Calu3 (cell line): Measurements from ENCODE around the gene UMAD1. TPM values are rescaled to one million over a fixed set of nuclear protein-coding genes. Genes with fewer than 3 reads are reported as not detected.

ENCODE experiments used
- BruUV-seq: library from RNA; stranded (reverse); fragments of 400-500 nt; replicated peaks from 2 replicates; lab custom pipeline; 2021; lab: Mats Ljungman, UMichigan
- CTCF ChIA-PET: fragments of 300-600 bp; sonication (Branson Sonifier 250); formaldehyde crosslinking; loops from one replicate; lab custom pipeline; 2022; ENCODE audit warnings: antibody characterized with exemption; lab: Charles Lee
- DNase-seq: peaks from one replicate; pipeline ENCODE4 v3.0.0; 2022
- H3K27ac Mint-ChIP-seq: one replicate; pipeline ENCODE4 v1.8.0; 2022; ENCODE audit warnings: mixed read lengths; ENCODE audit not compliant: unreplicated experiment
- H3K27me3 Mint-ChIP-seq: one replicate; pipeline ENCODE4 v1.8.0; 2022; ENCODE audit warnings: mixed read lengths; ENCODE audit not compliant: unreplicated experiment
- H3K36me3 Mint-ChIP-seq: one replicate; pipeline ENCODE4 v1.8.0; 2022; ENCODE audit warnings: mild to moderate bottlenecking, moderate library complexity, mixed read lengths; ENCODE audit not compliant: insufficient read depth, unreplicated experiment
- H3K4me1 Mint-ChIP-seq: one replicate; pipeline ENCODE4 v1.8.0; 2022; ENCODE audit warnings: mild to moderate bottlenecking, low read depth, mixed read lengths; ENCODE audit not compliant: unreplicated experiment
- H3K4me3 Mint-ChIP-seq: one replicate; pipeline ENCODE4 v1.8.0; 2022; ENCODE audit warnings: mild to moderate bottlenecking, low read depth, moderate library complexity, mixed read lengths; ENCODE audit not compliant: unreplicated experiment
- H3K9me3 Mint-ChIP-seq: one replicate; pipeline ENCODE4 v1.8.0; 2022; ENCODE audit warnings: low read depth, mixed read lengths; ENCODE audit not compliant: unreplicated experiment
- intact Hi-C: fragments of 100-400 bp; cut with micrococcal nuclease; formaldehyde crosslinking; loops from one replicate; pipeline ENCODE4 v1.10.0; 2022; ENCODE audit not compliant: unreplicated experiment
- total RNA-seq: library from RNA; stranded (reverse); gene quantifications from 2 replicates; pipeline ENCODE4 v1.2.3, GENCODE V29; 2022
- TF ChIP-seq, protein P1 (sequence below): fragments of 200-600 bp; IDR thresholded peaks from one replicate; pipeline ENCODE4 v1.8.0; 2022; ENCODE audit warnings: antibody characterized with exemption; ENCODE audit not compliant: unreplicated experiment

Gene UMAD1
- total RNA-seq, 1 experiment from 2014 or later, result 25.2 TPM

DNA sequence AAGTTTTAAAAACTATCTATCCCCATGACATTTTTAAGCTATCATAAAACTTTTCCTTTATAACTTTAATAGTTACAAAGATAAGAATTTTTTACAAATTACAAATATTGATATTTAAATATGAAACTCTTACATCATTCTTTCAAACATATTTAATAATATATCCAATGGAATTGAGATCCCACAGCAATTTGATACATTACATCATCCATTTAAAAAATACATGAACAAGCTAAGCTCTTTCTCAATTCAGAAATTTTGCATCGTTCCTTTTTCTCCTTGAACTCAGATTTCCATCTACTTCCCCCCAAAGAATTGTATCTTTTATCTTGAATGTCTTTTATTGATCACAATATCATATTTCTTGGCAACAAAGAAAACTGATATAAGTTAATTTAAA lies 209.6 kb downstream of the UMAD1 start:
- intact Hi-C loops, result no loop called here
- Mint-ChIP-seq H3K27ac (no peak overlapping the region), H3K4me1 (peaks cover 35% of the 10 kb centered on the region), H3K27me3 (no peaks in the 10 kb centered on the region), H3K36me3 (no peaks in the 10 kb centered on the region), H3K9me3 (no peaks in the 10 kb centered on the region), H3K4me3 (no peak overlapping the region)
- CTCF ChIA-PET, result no interaction called here
- DNase-seq, result no peak
- no TSS peak for BruUV-seq
- TF ChIP-seq, protein P1, sequence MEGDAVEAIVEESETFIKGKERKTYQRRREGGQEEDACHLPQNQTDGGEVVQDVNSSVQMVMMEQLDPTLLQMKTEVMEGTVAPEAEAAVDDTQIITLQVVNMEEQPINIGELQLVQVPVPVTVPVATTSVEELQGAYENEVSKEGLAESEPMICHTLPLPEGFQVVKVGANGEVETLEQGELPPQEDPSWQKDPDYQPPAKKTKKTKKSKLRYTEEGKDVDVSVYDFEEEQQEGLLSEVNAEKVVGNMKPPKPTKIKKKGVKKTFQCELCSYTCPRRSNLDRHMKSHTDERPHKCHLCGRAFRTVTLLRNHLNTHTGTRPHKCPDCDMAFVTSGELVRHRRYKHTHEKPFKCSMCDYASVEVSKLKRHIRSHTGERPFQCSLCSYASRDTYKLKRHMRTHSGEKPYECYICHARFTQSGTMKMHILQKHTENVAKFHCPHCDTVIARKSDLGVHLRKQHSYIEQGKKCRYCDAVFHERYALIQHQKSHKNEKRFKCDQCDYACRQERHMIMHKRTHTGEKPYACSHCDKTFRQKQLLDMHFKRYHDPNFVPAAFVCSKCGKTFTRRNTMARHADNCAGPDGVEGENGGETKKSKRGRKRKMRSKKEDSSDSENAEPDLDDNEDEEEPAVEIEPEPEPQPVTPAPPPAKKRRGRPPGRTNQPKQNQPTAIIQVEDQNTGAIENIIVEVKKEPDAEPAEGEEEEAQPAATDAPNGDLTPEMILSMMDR, result no peak

DNA sequence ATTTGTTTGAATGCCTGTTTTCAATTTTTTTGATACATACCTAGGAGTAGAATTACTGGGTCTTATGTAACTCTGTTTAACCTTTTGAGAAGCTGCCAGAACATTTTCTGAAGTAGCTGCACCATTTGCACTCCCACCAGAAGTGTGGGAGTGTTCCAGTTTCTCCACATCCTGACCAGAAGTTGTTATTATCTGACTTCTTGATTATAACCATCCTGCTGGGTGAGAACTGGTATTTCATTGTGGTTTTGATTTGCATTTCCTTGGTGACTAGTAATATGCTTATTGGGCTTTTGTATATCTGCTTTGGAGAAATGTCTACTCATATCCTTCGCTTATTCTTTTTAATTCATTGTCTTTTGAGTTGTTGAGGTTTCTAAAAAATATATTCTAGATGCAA lies 210.8 kb downstream of the UMAD1 start:
- CTCF ChIA-PET, result no interaction called here
- Mint-ChIP-seq H3K4me3 (no peak overlapping the region), H3K27ac (no peak overlapping the region), H3K27me3 (no peaks in the 10 kb centered on the region), H3K4me1 (peaks cover 35% of the 10 kb centered on the region), H3K36me3 (no peaks in the 10 kb centered on the region), H3K9me3 (peaks cover 4% of the 10 kb centered on the region)
- BruUV-seq, result no TSS peak
- TF ChIP-seq, protein P1, result no peak
- no peak for DNase-seq
- intact Hi-C loops, result no loop called here

DNA sequence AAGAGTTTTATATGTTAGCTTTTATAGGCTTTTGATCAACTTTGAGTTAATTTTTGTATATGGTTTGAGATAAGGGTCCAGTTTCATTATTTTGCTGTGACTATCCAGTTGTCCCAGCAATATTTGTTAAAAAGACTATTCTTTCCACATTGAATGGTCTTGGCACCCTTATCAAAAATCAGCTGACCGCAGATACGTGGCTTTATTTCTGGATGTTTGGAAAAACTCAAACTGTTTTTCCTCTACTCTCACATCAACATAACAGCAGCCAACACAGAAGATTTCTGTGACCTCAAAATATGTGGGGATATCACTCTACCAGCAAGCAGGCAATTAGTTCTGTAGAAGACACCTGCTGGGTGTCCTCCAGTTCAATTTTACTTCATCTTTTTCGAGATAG lies 211.4 kb downstream of the UMAD1 start:
- Mint-ChIP-seq H3K27ac (peak overlapping the region; percentile 43), H3K27me3 (no peaks in the 10 kb centered on the region), H3K4me1 (peaks cover 35% of the 10 kb centered on the region), H3K36me3 (no peaks in the 10 kb centered on the region), H3K4me3 (no peak overlapping the region), H3K9me3 (peaks cover 4% of the 10 kb centered on the region)
- no peak for DNase-seq
- TF ChIP-seq, protein P1, result no peak
- BruUV-seq, result no TSS peak
- intact Hi-C loops, result loop anchor here (1.0 kb wide), 1 partner anchor 22 kb away; no protein-coding TSS in a partner anchor
- CTCF ChIA-PET, result interaction anchor here (1.3 kb wide), 1 partner anchor 18 kb away, joined by 4 read pairs; no protein-coding TSS in a partner anchor

GRCh38 chr7:7857143-7857583 lies 216.6 kb downstream of the UMAD1 start:
- H3K9me3 Mint-ChIP-seq, result peaks cover 4% of the 10 kb centered on the region
- H3K27ac Mint-ChIP-seq, result no peak overlapping the region
- DNase-seq, result no peak
- no peaks in the 10 kb centered on the region for H3K36me3 Mint-ChIP-seq
- H3K4me1 Mint-ChIP-seq, result peaks cover 19% of the 10 kb centered on the region
- H3K27me3 Mint-ChIP-seq, result no peaks in the 10 kb centered on the region
- intact Hi-C loops, result no loop called here
- BruUV-seq, result no TSS peak
- TF ChIP-seq, protein P1, result no peak
- no peak overlapping the region for H3K4me3 Mint-ChIP-seq
- CTCF ChIA-PET, result interaction anchor here (1.0 to 1.8 kb wide), 3 partner anchors 8 to 179 kb away, joined by 3 to 6 read pairs (median 3); no protein-coding TSS in a partner anchor
